AG04449 (cell line): ENCODE results near the gene SIRT7.
A peak's percentile ranks its signal among the peaks of the same experiment; 100 is the strongest.

Experiments
- CTCF ChIA-PET: fragments of 350-600 bp; formaldehyde crosslinking; extraction: SDS; loops from one replicate; lab custom pipeline; 2021; ENCODE audit warnings: antibody characterized with exemption; lab: Yijun Ruan, JAX
- POLR2A ChIA-PET: fragments of 400-600, 350-600 bp; formaldehyde crosslinking; extraction: SDS; loops from one replicate; lab custom pipeline; 2020; ENCODE audit warnings: antibody characterized with exemption, inconsistent platforms; lab: Yijun Ruan, JAX
- DNase-seq: peaks from one replicate; pipeline ENCODE4 v3.0.0-alpha.2; 2010; ENCODE audit warnings: low read depth, low spot score
- H3K4me3 ChIP-seq: 2 replicates; pipeline ENCODE4 v1.5.1; 2011; ENCODE audit warnings: low read depth, mild to moderate bottlenecking, control low read depth, low read length
- CTCF ChIP-seq: IDR thresholded peaks from one replicate; pipeline ENCODE4 v1.5.1; 2011; ENCODE audit warnings: mild to moderate bottlenecking, moderate library complexity, low read length, control low read depth, inconsistent platforms; ENCODE audit not compliant: insufficient read depth; ENCODE audit errors: missing control alignments

The SIRT7 gene

GRCh38 chr17:81895400-81895799, 22.6 kb downstream of the SIRT7 start:
- ChIA-PET POLR2A (no interaction called here), CTCF (no interaction called here)
- DNase-seq: no peak
- TF ChIP-seq CTCF: no peak
- no peak overlapping the region for H3K4me3 ChIP-seq

GRCh38 chr17:81891303-81891552, 26.7 kb downstream of the SIRT7 start:
- CTCF ChIA-PET: no interaction called here
- DNase-seq: no peak
- no peak for TF ChIP-seq CTCF
- peak overlapping the region; percentile 81 for H3K4me3 ChIP-seq
- POLR2A ChIA-PET: no interaction called here

DNA sequence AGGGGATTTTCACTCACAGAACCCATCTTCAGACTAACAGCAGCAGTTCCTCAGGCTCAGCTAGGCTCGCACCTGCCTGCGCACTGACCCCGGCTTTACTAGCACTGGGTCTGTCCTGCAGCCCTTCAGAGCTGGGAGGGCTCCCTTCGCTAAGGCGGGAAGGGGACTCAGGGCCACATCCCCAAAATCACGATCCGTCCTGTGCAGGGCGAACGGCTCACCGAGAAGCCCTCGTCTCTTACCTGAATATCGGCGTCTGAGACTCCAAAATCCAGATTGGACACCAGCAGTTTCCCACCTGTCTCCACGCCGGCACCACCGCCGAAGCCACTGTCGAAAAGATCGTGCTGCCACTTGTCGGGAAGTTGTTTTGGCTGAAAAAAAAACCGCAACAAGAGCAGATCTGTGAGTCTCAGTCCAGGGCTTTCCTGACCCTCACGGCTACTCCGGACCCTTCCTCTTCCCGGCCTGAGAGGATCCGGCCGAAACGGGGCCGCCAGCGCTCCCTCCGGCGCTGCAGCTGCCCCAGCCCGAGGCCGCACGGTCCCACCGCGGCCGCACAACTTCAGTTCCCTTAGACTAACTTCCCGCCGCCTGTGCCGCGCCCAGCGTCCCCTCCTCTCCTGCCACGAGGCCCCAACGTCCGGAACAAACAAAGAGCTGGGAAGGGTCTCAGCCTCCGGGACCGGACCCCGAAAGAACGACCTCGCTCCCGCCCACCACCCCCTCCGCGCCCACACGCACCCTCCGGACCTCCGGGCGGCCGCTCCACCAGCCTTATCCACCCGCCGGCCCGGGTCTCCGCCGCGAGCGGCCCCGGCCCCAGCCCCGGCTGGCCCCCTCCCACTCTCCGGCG, 27.3 kb downstream of the SIRT7 start:
- no peak for TF ChIP-seq CTCF
- peak overlapping the region; percentile 81 for H3K4me3 ChIP-seq
- DNase-seq: no peak
- ChIA-PET CTCF (no interaction called here), POLR2A (no interaction called here)

- CTCF ChIA-PET: no interaction called here
- POLR2A ChIA-PET: no interaction called here
- peak overlapping the region; percentile 23 for H3K4me3 ChIP-seq
- no peak for TF ChIP-seq CTCF
- DNase-seq: no peak
Measured at GRCh38 chr17:81889602-81890001, 28.4 kb downstream of the SIRT7 start.

GRCh38 chr17:81888988-81889595, 28.9 kb downstream of the SIRT7 start:
- DNase-seq: no peak
- CTCF ChIA-PET: interaction anchor here (0.9 kb wide), 1 partner anchor 20 kb away, joined by 3 read pairs; no protein-coding TSS in a partner anchor
- POLR2A ChIA-PET: no interaction called here
- TF ChIP-seq CTCF: no peak
- no peak overlapping the region for H3K4me3 ChIP-seq
